Caco-2 (cell line): ENCODE data around the gene TACC3. TPM values are rescaled to one million over a fixed set of nuclear protein-coding genes. Genes with fewer than 3 reads are reported as not detected.

Source experiments
- BruUV-seq: library from RNA; stranded (reverse); fragments of 400-500 nt; replicated peaks from 2 replicates; lab custom pipeline; 2021; lab: Mats Ljungman, UMichigan
- CTCF ChIA-PET: fragments of 300-600 bp; sonication (Branson Sonifier 250); formaldehyde crosslinking; loops from one replicate; lab custom pipeline; 2022; ENCODE audit warnings: antibody characterized with exemption; lab: Charles Lee
- POLR2A ChIA-PET: fragments of 300-600 bp; sonication (Branson Sonifier 250); formaldehyde crosslinking; loops from one replicate; lab custom pipeline; 2022; ENCODE audit warnings: antibody characterized with exemption; lab: Charles Lee
- DNase-seq, 2 experiments: peaks; one replicate each; pipeline versions ENCODE4 v3.0.0 to v3.0.0-alpha.2; 2020 to 2022
- H3K27me3 ChIP-seq: replicated peaks from 2 replicates; pipeline ENCODE4 v1.6.0; 2011; ENCODE audit warnings: low read length; ENCODE audit not compliant: control insufficient read depth, insufficient read depth
- H3K36me3 ChIP-seq: 2 replicates; pipeline ENCODE4 v1.5.1; 2011; ENCODE audit warnings: low read length; ENCODE audit not compliant: control insufficient read depth, insufficient read depth
- H3K4me1 ChIP-seq: fragments of 250-450 bp; sonication (Bioruptor Pico); 2 replicates; pipeline ENCODE4 v1.5.1; 2020; ENCODE audit warnings: mild to moderate bottlenecking
- H3K4me3 ChIP-seq: 2 replicates; pipeline ENCODE4 v1.5.1; 2011; ENCODE audit warnings: low read depth, mild to moderate bottlenecking, control low read depth, low read length
- H3K9me3 ChIP-seq: fragments of 250-450 bp; sonication (Bioruptor Pico); 2 replicates; pipeline ENCODE4 v1.5.1; 2020; ENCODE audit warnings: mild to moderate bottlenecking, moderate library complexity
- H3K27ac Mint-ChIP-seq: one replicate; pipeline ENCODE4 v1.8.0; 2022; ENCODE audit warnings: mixed read lengths; ENCODE audit not compliant: unreplicated experiment
- H3K27me3 Mint-ChIP-seq: one replicate; pipeline ENCODE4 v1.8.0; 2022; ENCODE audit warnings: mixed read lengths; ENCODE audit not compliant: insufficient read depth, unreplicated experiment
- H3K36me3 Mint-ChIP-seq: one replicate; pipeline ENCODE4 v1.8.0; 2022; ENCODE audit warnings: mild to moderate bottlenecking, mixed read lengths; ENCODE audit not compliant: insufficient read depth, unreplicated experiment
- H3K4me1 Mint-ChIP-seq: one replicate; pipeline ENCODE4 v1.8.0; 2022; ENCODE audit warnings: low read depth, mixed read lengths; ENCODE audit not compliant: unreplicated experiment
- H3K4me3 Mint-ChIP-seq: one replicate; pipeline ENCODE4 v1.8.0; 2022; ENCODE audit warnings: mild to moderate bottlenecking, moderate library complexity, mixed read lengths; ENCODE audit not compliant: unreplicated experiment
- H3K9me3 Mint-ChIP-seq: one replicate; pipeline ENCODE4 v1.8.0; 2022; ENCODE audit warnings: mixed read lengths; ENCODE audit not compliant: unreplicated experiment
- intact Hi-C: fragments of 100-400 bp; cut with micrococcal nuclease; formaldehyde crosslinking; loops from one replicate; pipeline ENCODE4 v1.10.0; 2022; ENCODE audit not compliant: unreplicated experiment
- total RNA-seq: library from RNA; stranded (reverse); gene quantifications from 2 replicates; pipeline ENCODE4 v1.2.3, GENCODE V29; 2022
- TF ChIP-seq, protein P1 (sequence below), 2 experiments: fragments of 200-600 bp in 1 of 2; IDR thresholded peaks; 1 replicate in 1 of 2; 2 replicates in 1 of 2; pipeline versions ENCODE4 v1.5.1 to v1.8.0; 2011 to 2022; ENCODE audit warnings: antibody characterized with exemption in 1 of 2, control low read depth in 1 of 2, inconsistent platforms in 1 of 2, low read depth in 1 of 2, low read length in 1 of 2, mild to moderate bottlenecking in 1 of 2, moderate library complexity in 1 of 2; ENCODE audit not compliant: insufficient read depth in 1 of 2, severe bottlenecking in 1 of 2, unreplicated experiment in 1 of 2

TACC3 gene
- total RNA-seq, 1 experiment from 2014 or later, result 106 TPM

DNA sequence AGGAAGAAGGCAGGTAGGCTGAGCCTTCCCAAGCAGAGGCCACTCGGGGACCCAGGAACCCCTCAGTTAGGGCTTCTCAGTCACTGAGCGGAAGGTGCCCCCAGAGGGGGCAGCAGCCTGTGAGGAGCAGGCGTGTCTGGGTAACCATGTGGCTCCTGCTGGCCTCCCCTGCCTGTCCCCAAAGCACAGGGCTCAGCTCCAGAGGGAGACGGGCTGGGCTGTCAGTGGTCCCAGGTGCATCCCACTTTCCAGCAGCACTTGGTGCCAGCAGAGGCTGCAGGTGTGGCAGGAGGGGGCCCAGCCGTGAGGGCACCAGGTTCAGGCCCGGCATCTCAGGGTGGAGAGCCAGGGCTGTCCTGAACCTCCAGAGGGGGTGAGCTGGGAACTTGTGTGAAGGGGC, 22.7 kb downstream of the TACC3 start:
- no peaks in the 10 kb centered on the region for H3K27me3 ChIP-seq
- POLR2A ChIA-PET, result no interaction called here
- H3K9me3 ChIP-seq, result no peaks in the 10 kb centered on the region
- no TSS peak for BruUV-seq
- H3K4me3 Mint-ChIP-seq, result no peak overlapping the region
- intact Hi-C loops, result no loop called here
- H3K36me3 ChIP-seq, result no peaks in the 10 kb centered on the region
- TF ChIP-seq, protein P1, sequence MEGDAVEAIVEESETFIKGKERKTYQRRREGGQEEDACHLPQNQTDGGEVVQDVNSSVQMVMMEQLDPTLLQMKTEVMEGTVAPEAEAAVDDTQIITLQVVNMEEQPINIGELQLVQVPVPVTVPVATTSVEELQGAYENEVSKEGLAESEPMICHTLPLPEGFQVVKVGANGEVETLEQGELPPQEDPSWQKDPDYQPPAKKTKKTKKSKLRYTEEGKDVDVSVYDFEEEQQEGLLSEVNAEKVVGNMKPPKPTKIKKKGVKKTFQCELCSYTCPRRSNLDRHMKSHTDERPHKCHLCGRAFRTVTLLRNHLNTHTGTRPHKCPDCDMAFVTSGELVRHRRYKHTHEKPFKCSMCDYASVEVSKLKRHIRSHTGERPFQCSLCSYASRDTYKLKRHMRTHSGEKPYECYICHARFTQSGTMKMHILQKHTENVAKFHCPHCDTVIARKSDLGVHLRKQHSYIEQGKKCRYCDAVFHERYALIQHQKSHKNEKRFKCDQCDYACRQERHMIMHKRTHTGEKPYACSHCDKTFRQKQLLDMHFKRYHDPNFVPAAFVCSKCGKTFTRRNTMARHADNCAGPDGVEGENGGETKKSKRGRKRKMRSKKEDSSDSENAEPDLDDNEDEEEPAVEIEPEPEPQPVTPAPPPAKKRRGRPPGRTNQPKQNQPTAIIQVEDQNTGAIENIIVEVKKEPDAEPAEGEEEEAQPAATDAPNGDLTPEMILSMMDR (IDR thresholded peaks at IDR 0.05; ENCODE audit: insufficient read depth in 1 of 2, low read depth in 1 of 2, low read length in 1 of 2, severe bottlenecking in 1 of 2, unreplicated experiment in 1 of 2), result no peak
- CTCF ChIA-PET, result interaction anchor here (0.6 kb wide), 1 partner anchor 68 kb away, joined by 3 read pairs; no protein-coding TSS in a partner anchor
- peak overlapping the region; percentile 39 for H3K27ac Mint-ChIP-seq
- DNase-seq, result no peak
- no peaks in the 10 kb centered on the region for H3K27me3 Mint-ChIP-seq
- no peaks in the 10 kb centered on the region for H3K4me1 Mint-ChIP-seq
- no peak overlapping the region for H3K4me3 ChIP-seq
- H3K36me3 Mint-ChIP-seq, result peaks cover 59% of the 10 kb centered on the region
- H3K9me3 Mint-ChIP-seq, result peaks cover 2% of the 10 kb centered on the region
- H3K4me1 ChIP-seq, result 0 out of 2 replicates have a peak, but pooled peaks cover 5% of the 10 kb centered on the region

DNA sequence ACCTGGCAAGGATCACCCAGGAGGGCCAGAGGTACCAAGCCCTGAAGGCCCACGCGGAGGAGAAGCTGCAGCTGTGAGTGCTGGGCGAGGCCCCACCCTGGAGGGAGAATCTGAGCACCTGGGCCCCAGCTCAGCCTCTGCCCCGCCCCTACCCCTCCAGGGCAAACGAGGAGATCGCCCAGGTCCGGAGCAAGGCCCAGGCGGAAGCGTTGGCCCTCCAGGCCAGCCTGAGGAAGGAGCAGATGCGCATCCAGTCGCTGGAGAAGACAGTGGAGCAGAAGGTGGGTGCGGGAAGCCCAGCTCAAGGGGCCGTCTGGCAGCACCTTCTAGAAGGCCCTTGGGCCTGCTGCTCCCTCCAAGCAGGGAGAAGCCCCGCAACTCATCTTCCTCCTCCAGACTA, 23.2 kb downstream of the TACC3 start:
- Histone ChIP-seq H3K27me3 (no peaks in the 10 kb centered on the region), H3K9me3 (no peaks in the 10 kb centered on the region), H3K4me3 (no peak overlapping the region), H3K4me1 (0 out of 2 replicates have a peak, but pooled peaks cover 5% of the 10 kb centered on the region), H3K36me3 (no peaks in the 10 kb centered on the region)
- TF ChIP-seq, protein P1 (IDR thresholded peaks at IDR 0.05; ENCODE audit: insufficient read depth in 1 of 2, low read depth in 1 of 2, low read length in 1 of 2, severe bottlenecking in 1 of 2, unreplicated experiment in 1 of 2), result no peak
- Mint-ChIP-seq H3K27me3 (no peaks in the 10 kb centered on the region), H3K4me1 (no peaks in the 10 kb centered on the region), H3K27ac (no peak overlapping the region), H3K4me3 (no peak overlapping the region), H3K36me3 (peaks cover 53% of the 10 kb centered on the region), H3K9me3 (no peaks in the 10 kb centered on the region)
- ChIA-PET CTCF (interaction anchor here (1.0 kb wide), 1 partner anchor 166 kb away, joined by 3 read pairs; no protein-coding TSS in a partner anchor), POLR2A (interaction anchor here (1.1 kb wide), 1 partner anchor 24 kb away, joined by 4 read pairs; no protein-coding TSS in a partner anchor)
- no peak for DNase-seq
- no TSS peak for BruUV-seq
- intact Hi-C loops, result no loop called here

DNA sequence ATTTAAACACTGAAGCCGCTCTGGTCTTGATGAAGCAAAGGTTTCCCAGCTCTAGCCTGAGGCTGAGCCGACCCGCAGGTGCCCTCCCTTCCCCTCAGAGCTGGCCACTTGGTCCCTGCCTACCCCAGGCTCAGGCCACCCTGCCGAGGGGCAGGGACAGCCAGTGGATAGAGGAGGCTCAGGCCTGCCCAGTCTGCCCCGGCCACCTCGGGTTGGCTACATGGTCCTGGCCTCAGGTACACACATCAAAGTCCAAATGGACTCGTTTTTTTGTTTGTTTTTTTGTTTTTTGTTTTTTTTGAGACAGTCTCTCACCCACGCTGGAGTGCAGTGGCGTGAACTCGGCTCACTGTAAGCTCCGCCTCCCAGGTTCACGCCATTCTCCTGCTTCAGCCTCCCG, 23.8 kb downstream of the TACC3 start:
- intact Hi-C loops, result loop anchor here (5.0 kb wide), 1 partner anchor 442 kb away; no protein-coding TSS in a partner anchor
- H3K36me3 Mint-ChIP-seq, result peaks cover 47% of the 10 kb centered on the region

More for the DNA sequence above, 23.8 kb downstream of the TACC3 start:
- Histone ChIP-seq H3K36me3 (no peaks in the 10 kb centered on the region), H3K9me3 (no peaks in the 10 kb centered on the region), H3K27me3 (no peaks in the 10 kb centered on the region), H3K4me3 (no peak overlapping the region), H3K4me1 (0 out of 2 replicates have a peak, but pooled peaks cover 5% of the 10 kb centered on the region)
- DNase-seq, result no peak
- Mint-ChIP-seq H3K9me3 (no peaks in the 10 kb centered on the region), H3K27me3 (no peaks in the 10 kb centered on the region), H3K27ac (no peak overlapping the region), H3K4me3 (no peak overlapping the region), H3K4me1 (no peaks in the 10 kb centered on the region)
- CTCF ChIA-PET, result interaction anchor here (1.0 to 1.2 kb wide), 2 partner anchors 50 to 166 kb away, joined by 3 to 11 read pairs; no protein-coding TSS in a partner anchor
- BruUV-seq, result no TSS peak
- TF ChIP-seq, protein P1 (IDR thresholded peaks at IDR 0.05; ENCODE audit: insufficient read depth in 1 of 2, low read depth in 1 of 2, low read length in 1 of 2, severe bottlenecking in 1 of 2, unreplicated experiment in 1 of 2), result no peak
- POLR2A ChIA-PET, result interaction anchor here (1.1 kb wide), 1 partner anchor 23 kb away, joined by 4 read pairs; no protein-coding TSS in a partner anchor
